CD4-positive, alpha-beta T cell treated with Interleukin-1 beta for 1 hour (primary cell): ENCODE data around the gene PLSCR3.
"Not testable (repeated sequence)": the region's sequence is repeated elsewhere in the genome, so short reads cannot be mapped to it uniquely, and the experiment has no call there.

Source experiments
- DNase-seq, 2 donors: peaks; one replicate each; pipeline ENCODE4 v3.0.0-alpha.2; 2020 to 2022

Gene PLSCR3

DNA sequence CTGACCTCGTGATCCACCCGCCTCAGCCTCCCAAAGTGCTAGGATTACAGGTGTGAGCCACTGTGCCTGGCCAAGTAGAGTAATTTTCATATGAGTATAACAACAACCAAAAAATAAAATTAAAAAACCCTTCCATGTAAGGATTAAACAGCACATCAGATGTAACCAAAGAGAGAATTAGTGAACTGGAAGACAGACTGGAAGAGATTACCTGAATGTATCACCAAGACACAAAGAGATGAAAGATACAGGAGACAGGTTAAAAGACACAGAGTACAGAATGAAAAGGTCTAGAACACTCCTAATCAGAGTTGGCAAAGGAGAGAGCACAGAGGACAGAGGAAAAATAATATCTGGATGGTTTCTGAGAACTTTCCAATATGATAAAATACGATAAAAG, 15.2 kb downstream of the PLSCR3 start:
- no peak for DNase-seq

DNA sequence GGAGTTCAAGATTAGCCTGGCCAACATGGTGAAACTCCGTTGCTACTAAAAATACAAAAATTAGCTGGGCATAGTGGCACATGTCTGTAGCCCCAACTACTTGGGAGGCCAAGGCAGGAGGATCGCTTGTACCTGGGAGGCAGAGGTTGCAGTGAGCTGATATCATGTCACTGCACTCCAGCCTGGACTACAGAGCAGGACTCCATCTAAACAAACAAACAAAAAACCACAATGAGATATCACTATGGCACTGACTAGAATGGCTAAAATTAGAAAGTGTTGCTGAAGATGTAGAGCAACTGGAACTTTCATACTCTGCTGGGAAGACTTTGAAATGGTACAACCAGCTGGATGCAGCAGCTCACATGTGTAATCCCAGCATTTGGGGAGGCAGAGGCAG, 20.0 kb downstream of the PLSCR3 start:
- DNase-seq: no peak

DNA sequence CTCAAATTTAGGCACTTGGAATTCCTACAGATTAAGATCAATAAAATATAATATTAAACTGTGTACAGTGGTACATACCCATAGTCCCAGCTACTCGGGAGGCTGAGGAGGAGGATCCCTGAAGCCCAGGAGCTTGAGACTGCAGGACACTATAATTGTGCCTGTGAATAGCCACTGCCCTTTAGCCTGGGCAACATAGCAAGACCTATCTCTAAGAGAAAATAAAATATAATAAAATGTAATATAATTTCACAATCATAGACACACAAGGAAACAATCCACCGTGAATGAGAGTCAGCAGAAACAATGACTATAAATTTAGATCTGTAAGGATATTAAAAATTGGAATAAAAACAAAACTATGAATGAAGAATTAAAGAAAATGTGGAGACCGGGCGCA, 23.5 kb downstream of the PLSCR3 start:
- no peak for DNase-seq

DNA sequence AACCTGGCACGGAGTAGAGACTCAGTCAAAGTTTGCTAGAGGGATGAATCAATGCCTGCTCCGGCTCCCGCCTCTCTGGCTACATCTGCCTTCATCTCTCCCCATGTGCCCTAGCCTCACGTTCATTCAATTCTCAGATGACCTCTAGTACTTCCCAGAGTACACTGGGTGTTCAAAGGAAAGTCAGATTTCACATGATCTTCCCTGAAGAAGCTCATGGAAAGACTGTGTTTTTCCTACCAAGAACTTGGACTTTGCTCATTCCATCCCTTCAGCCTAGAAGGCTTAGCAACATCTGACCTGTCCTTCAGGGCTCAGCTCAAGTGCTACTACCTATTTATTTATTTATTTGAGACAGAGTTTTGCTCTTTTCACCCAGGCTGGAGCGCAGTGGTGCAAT, 24.5 kb downstream of the PLSCR3 start:
- DNase-seq: no peak

DNA sequence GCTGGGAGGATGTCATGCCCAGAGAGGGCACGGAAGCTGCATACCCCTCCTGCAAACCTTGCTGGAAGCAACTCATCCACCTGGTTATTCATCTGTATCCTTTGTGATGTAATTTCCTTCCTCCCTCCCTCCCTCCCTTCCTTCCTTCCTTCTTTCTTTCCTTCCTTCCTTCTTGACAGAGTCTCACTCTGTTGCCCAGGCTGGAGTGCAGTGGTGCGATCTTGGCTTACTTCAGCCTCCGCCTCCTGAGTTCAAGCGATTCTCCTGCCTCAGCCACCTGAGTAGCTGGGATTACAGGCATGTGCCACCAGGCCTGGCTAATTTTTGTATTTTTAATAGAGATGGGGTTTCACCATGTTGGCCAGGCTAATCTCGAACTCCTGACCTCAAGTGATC, 25.7 kb downstream of the PLSCR3 start:
- not testable (repeated sequence) for DNase-seq

DNA sequence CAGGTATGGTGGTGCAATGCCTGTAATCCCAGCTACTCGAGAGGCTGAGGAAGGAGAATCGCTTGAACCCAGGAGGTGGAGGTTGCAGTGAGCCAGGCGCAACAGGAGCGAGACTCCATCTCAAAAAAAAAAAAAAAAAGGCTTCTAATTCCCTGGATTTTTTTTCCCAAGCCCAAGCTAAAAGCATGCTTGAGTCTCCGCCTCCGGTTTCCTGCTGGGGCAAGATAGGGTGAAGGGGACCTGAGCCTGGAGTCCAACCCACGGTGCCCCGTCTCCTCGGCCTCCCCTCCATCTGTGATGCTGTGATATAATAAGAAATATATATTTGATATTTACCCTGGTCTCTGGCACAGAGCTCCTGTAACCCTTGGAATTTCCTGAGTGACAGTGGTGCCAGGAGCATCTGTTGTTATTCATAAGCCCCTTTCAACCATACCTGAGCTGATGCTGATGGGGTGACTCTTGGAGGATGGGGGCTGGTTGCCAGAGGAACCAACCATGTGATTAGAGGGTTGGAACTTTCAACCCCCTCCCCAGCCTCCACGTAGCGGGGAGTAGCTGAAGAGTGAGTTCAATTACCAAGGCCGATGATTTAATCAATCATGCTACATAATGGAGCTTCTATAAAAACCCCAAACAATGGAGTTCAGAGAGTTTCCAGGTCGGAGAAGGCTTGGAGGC, 26.3 kb downstream of the PLSCR3 start:
- DNase-seq: no peak

DNA sequence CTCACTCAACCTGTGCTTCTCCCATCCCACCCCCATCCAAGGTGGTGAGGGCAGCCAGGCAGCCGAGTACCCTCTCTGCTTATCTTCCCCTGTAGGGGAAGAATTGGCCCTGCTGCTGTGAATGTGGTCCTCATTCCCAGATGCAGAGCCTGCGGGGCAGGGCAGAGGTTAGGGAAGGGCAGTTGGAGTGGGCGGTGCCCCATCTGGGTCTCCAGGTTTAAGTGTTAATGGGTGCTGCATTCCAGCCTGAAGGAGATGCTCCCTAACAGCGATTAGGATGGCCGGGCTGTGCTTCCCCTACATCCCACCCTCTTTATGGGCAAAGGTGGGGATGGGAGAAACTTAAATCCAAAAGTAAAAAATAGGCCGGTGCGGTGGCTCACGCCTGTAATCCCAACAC, 27.2 kb downstream of the PLSCR3 start:
- no peak for DNase-seq

DNA sequence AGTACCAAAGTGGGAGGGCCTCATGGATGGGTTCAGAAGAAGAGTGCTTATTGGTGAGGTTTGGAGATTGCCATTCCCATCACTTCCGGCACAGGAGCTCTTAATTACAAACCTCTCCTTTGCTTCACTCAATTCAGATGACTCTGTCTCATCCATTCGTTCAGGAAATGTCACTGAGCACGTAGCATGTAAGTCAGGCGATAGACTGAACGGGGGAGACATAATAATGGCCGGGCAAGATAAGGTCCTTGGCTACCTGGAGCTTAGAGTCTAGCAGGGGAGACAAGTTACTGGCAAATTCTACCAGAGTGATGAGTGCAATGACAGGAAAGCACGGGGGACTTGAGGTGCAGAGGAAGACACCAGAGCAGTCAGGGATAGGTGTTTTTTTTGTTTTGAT, 28.4 kb downstream of the PLSCR3 start:
- DNase-seq: not testable (repeated sequence)

DNA sequence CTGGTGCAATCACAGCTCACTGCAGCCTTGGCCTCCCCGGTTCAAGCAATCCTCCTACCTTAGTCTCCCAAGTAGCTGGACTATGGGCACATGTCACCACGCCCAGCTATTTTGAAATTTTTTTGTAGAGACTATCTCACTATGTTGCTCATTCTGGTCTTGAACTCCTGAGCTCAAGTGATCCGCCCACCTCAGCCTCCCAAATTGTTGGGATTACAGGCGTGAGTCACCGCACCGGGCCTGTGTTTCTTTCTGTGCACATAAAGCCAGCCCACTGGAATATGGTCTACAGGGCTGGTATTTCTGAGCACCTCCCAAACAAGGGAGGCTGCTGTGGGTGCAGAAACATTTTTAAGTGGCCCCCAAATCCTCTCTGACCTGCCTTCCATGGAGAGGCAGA, 31.0 kb downstream of the PLSCR3 start:
- no peak for DNase-seq

DNA sequence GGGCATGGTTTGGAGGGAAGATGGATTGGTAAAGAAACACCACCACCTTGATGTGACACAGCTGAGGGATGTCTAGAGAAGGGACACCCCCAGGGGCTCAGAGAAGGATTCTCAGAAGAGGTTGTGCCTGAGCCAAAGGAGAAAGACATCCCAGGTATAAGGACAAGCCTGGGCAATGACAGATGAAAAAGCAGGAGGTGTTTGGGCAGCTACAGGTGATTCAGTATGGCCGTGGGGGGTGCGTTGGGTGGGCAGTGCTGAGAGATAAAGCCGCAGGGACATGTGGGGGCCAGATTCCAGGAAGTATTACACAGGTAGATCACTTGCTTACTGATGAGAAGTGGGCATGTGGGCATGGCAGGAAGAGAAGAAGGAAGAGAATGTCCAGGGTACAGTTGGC, 32.4 kb downstream of the PLSCR3 start:
- DNase-seq: no peak

DNA sequence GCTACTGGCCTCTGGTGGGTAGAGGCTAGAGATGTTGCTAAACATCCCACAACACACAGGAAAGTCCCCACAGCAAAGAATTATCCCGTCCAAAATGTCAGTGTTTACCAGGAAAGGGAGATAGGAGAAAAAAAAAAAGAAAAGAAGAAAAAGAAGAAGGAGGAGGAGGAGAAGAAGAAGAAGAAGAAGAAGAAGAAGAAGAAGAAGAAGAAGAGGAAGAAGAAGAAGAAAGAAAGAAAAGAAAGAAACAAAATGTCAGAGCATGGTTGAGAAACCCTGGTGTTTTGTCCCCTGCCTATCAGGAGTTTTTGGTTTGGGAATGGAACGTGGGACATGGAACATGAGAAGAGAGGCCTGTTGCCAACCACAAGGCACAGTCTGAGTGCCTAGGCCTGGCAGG, 36.9 kb downstream of the PLSCR3 start:
- DNase-seq: no peak

DNA sequence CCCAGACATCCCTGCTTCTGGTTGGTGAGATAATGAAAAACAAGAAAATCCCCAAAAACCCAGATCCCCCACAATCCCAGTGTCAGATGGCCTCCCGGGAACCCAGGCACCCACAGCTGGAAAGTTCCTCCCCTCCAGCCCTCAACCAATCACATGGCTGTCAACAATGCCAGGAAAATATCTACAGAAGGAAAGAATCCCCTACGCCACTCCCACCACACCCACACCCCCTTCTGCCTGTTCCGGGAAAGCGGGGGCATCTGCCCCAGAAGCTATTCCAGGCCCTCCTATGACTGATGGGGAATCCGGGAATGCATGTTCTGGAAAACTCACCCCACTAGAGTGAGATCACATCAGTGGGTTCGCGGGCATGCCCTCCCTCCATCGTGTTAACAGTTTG, 37.6 kb downstream of the PLSCR3 start:
- no peak for DNase-seq

DNA sequence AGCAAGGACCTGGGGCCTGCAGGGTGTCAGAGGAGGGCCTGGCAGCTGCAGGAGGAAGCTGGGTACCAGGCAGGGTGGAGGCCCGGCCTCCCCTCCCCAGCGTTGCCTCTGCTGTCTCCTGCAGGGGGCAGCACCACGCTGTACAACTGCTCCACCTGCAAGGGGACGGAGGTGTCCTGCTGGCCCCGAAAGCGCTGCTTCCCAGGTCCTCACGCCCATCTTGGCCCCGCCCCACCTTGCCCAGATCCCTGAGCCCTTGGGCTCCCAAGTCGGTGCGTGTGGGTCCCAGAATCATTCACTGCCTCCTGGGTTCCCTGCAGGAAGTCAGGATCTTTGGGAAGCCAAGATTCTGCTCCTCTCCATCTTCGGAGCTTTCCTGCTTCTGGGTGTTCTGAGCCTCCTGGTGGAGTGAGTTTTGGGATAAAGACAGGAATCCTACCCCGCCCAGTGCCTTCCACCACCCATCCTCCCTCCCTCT, 38.2 kb downstream of the PLSCR3 start:
- DNase-seq: peak; percentile 87 to 88

DNA sequence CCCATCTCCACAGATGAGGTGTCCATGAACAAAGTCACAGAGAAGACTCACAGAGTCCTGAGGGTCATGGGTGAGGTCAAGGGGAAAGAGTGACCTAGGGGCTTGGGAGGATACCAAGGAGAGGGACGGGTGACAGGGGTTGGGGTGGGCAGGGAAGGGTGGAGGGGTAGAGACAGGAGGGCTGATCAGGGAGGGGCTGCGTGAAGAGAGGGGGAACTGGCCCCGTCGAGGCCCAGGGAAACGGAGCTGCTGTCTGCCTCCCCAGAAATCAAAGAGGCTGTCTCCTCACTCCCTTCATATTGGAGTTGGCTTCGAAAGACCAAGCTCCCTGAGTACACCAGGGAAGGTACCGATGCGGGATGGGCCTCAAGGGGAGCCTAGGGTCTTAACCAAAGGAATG, 38.8 kb downstream of the PLSCR3 start:
- DNase-seq: no peak

DNA sequence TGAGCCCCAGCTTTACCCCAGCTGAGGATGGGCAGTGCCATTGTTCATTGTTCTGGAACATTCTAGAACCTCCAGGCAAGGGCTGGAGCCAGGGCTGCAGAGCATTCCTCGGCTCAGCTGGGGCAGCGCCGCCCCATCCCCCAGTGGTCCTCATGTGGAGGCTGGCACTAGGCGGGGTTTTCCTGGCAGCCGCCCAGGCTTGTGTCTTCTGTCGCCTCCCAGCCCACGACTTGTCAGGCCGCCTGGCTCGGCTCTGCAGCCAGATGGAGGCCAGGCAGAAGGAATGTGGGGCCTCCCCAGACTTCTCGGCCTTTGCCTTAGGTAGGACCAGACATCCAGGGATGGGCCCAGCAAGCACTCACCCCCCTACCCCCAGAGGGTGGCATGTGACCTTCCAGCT, 39.3 kb downstream of the PLSCR3 start, which contains the start of gene TMEM95:
Gene TMEM95 (plus strand): TSS at position 104 of the 400 bp plus-strand sequence. CDS start 49 bp downstream, at position 153.
- no peak for DNase-seq

DNA sequence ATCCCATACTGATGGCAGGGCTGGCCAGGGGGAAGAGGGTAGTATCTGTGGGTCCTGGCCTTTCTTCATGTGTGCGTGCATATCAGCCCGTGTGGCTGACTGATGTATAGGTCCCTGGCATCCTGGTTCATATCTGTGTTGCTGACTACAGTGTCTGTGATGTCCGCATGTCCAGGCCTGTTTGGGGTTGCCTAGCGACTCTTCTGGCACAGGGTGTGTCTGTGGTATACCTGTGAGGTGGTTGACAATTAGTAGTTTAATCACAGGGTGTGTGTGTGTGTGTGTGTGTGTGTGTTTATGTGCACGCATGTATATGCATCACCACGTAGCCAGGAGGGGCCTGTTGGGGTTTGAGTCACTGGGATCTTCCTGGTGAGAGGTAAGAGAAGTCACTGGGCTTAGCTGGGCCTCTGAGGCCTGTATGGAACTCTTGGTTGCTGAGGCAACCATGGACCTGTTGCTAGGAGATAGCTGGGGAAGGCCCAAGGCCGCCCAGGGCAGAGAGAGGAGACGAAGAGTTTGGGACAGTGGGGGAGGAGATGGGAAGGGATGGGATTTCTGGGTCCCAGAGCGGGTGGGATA, 40.0 kb downstream of the PLSCR3 start:
- peak in 1 of 2 donors; percentile 21 for DNase-seq

DNA sequence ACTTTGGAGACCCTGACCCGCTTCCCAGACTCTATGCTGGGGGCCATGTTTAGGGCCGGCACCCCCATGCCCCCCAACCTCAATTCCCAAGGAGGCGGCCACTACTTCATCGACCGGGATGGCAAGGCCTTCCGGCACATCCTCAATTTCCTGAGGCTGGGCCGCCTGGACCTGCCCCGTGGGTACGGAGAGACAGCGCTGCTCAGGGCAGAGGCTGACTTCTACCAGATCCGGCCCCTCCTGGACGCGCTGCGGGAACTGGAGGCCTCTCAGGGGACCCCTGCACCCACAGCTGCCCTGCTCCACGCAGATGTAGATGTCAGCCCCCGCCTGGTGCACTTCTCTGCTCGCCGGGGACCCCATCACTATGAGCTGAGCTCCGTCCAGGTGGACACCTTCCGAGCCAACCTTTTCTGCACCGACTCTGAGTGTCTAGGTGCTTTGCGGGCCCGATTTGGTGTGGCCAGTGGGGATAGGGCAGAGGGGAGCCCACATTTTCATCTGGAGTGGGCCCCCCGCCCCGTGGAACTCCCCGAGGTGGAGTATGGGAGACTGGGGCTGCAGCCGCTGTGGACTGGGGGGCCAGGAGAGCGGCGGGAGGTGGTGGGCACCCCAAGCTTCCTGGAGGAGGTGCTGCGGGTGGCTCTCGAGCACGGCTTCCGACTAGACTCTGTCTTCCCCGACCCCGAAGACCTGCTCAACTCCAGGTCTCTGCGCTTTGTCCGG, 41.3 kb downstream of the PLSCR3 start:
- DNase-seq: no peak

DNA sequence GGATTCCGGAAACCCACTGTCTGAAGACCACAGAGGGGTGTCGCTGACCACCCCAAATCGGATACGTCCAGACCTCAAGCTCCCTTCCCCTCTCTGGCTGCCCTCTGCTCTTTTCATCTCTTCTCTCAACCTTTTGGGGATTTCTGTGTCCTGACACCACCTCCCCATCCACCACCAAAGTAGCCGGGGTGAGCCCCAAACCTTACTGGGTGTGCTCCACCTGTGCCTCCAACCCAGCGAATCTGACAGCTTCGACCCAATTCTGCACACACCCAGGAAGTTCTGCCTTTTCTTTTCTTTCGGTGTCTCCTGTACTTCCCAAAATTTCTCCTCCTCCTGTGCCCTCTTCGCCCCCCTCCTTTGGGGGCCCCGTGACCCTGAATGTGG, 41.8 kb downstream of the PLSCR3 start:
- DNase-seq: peak in 1 of 2 donors; percentile 22

DNA sequence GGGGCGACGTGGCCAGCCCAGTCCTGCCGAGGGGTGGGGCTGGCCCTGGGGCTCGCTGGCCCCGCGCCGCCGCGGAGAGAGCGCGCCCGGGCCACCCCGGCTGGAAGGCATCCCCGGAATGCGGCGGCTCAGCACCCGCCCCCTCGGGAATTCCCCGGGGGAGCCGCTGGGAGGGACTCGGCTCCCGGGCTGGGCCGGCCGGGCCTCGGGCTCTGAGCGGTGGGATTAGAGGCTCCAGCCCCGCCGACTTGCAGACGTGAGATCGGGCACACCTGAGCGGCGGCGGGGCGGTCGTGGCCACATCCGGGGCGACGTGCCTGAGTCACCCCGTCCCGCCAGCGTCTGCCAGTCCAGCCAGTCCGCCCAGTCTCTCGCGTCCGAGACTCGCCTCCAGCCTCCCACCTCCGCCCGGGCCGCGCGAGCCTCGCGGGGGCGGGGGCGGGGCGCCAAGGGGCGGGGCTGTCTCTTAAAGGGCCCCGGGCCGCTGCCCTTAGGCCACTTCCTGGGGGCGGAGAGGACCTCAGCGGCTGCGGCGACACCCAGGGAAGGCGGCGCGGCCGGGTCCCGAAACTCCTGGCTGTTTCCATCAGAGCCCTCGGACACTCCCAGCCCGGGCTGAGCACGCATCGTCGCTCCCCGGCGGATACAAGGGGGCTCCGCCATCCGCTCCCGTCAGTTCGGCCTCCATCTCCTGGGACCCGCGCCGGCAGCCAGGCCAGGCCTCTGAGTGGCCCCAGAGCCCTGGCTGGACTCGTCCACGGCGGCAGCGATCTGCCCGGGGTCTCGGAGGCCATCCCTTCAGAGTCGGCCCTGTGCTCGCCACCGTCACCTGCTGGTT, 42.4 kb downstream of the PLSCR3 start, which contains the start of gene KCTD11:
Gene KCTD11 (plus strand): TSS at position 498 of the 838 bp plus-strand sequence.
- peak; percentile 83 to 84 for DNase-seq

DNA sequence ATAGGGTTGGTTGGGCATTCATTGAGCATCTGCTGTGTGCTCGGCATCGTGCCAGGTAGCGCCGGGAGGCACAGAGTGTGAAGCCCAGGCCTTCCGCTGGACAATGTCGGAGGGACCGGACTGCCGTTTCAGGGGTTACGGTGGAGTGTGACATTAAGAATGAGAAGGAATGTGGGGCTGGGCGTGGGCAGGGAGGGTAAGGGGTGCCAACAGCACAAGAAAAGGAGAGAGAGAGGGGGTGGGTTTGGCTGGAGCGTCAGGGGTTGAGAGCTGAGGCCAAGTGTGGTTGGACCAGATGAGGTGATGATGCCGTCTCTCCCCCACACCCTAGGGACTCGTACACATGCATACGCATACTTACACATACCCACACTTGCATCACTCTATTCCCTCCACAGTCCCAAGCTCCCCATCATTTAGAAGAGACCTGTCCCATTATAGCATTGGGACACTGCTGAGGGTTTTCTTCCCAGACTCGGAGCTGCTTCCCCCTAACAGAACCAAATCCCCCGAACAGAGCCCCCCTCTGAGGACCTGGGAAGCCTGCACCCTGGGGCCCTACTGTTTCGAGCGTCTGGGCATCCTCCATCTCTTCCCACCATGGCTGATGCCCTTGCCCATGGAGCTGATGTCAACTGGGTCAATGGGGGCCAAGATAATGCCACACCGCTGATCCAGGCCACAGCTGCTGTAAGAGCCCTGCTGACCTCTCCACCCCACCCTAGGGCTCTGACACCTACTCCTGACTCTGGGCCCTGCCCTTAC, 45.7 kb downstream of the PLSCR3 start:
- no peak for DNase-seq

DNA sequence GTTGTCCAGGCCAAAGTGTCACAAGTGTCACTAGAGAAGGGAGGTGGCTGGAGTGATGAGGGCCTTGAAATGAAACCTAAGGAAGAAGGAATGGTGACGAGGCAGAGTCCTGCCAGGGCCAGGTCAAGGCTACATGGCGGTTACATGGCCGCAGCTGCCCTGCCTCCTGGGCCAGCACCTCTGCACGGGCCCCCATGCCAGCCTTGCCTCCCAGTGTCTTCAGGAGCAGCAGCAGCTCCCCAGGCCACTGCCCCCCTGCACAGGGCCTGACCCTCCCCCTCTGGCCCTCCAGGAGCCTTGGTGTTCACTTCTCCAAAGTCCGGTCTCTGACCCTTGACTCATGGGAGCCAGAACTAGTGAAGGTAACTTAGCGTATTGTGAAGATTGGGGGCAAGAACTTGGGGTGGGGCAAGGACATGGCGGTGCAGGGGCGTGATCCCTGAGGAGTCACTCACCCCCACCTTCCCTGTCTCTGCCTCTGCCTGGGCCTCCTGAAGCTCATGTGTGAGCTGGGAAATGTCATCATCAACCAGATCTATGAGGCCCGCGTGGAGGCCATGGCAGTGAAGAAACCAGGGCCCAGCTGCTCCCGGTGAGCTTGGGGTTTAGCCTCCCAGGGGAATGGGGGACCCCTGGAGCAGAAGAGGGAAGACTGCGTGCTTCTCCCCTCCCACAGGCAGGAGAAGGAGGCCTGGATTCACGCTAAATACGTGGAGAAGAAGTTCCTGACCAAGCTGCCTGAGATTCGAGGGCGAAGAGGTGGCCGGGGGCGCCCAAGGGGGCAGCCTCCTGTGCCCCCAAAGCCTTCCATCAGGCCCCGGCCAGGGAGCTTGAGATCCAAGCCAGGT, 46.5 kb downstream of the PLSCR3 start:
- DNase-seq: no peak
